ENCODE results near the gene PARK7.
"Not testable (repeated sequence)": the region's sequence is repeated elsewhere in the genome, so short reads cannot be mapped to it uniquely, and the experiment has no call there.

Gene PARK7

GRCh38 chr1:7962014-7962335 lies 464 bp downstream of the PARK7 start:
- no peaks in the 10 kb centered on the region for H3K9me3 ChIP-seq (ENCODE audit: control insufficient read depth, insufficient read depth, low read length)
- peak overlapping the region; percentile 94 for H3K4me3 ChIP-seq (ENCODE audit: low read length)
- TF ChIP-seq CTCF (IDR thresholded peaks at IDR 0.05; ENCODE audit: low read depth, low read length, poor library complexity, severe bottlenecking) = no peak
- no peak for TF ChIP-seq EZH2phosphoT487 (IDR thresholded peaks at IDR 0.05; ENCODE audit: borderline replicate concordance, low read length)
- peak overlapping the region; percentile 55 for H3K27ac ChIP-seq (ENCODE audit: low read depth, low read length)
- peaks cover 49% of the 10 kb centered on the region for H3K36me3 ChIP-seq (ENCODE audit: control insufficient read depth, low read length)
- peaks cover 68% of the 10 kb centered on the region for H3K79me2 ChIP-seq (ENCODE audit: control insufficient read depth, low read length)
- no peaks in the 10 kb centered on the region for H3K9me2 ChIP-seq (replicated peaks; ENCODE audit: control insufficient read depth, low read length)
- no peaks in the 10 kb centered on the region for H3F3A ChIP-seq (ENCODE audit: control insufficient read depth, insufficient read depth)
- peak overlapping the region; percentile 66 for H3K4me2 ChIP-seq (ENCODE audit: low read length)
- no peaks in the 10 kb centered on the region for H3K27me3 ChIP-seq (ENCODE audit: control insufficient read depth, low read length)
- H3K4me1 ChIP-seq (ENCODE audit: control insufficient read depth, low read length) = peaks cover 27% of the 10 kb centered on the region
- no peaks in the 10 kb centered on the region; the same call in 1 of the 2 replicates for H4K20me1 ChIP-seq (ENCODE audit: control insufficient read depth, insufficient read depth, low read depth, low read length)

GRCh38 chr1:7962636-7963377 lies 1.3 kb downstream of the PARK7 start:
- Histone ChIP-seq H3K4me1 (ENCODE audit: control insufficient read depth, low read length) (peaks cover 33% of the 10 kb centered on the region), H3K9me3 (ENCODE audit: control insufficient read depth, insufficient read depth, low read length) (no peaks in the 10 kb centered on the region), H3K79me2 (ENCODE audit: control insufficient read depth, low read length) (peaks cover 76% of the 10 kb centered on the region), H3K27ac (ENCODE audit: low read depth, low read length) (0 out of 2 replicates have a peak overlapping the region, but pooled peaks have one; percentile 55), H3K36me3 (ENCODE audit: control insufficient read depth, low read length) (peaks cover 57% of the 10 kb centered on the region), H3K9me2 (replicated peaks; ENCODE audit: control insufficient read depth, low read length) (no peaks in the 10 kb centered on the region), H3F3A (ENCODE audit: control insufficient read depth, insufficient read depth) (no peaks in the 10 kb centered on the region), H3K27me3 (ENCODE audit: control insufficient read depth, low read length) (no peaks in the 10 kb centered on the region), H4K20me1 (ENCODE audit: control insufficient read depth, insufficient read depth, low read depth, low read length) (no peaks in the 10 kb centered on the region; the same call in 1 of the 2 replicates), H3K4me3 (ENCODE audit: low read length) (peak overlapping the region; percentile 94), H3K4me2 (ENCODE audit: low read length) (peak overlapping the region; percentile 66)
- TF ChIP-seq EZH2phosphoT487 (IDR thresholded peaks at IDR 0.05; ENCODE audit: borderline replicate concordance, low read length) (no peak), CTCF (IDR thresholded peaks at IDR 0.05; ENCODE audit: low read depth, low read length, poor library complexity, severe bottlenecking) (no peak)

- H3K9me2 ChIP-seq (replicated peaks; ENCODE audit: control insufficient read depth, low read length); H4K20me1 ChIP-seq (ENCODE audit: control insufficient read depth, insufficient read depth, low read depth, low read length); H3K9me3 ChIP-seq (ENCODE audit: control insufficient read depth, insufficient read depth, low read length); H3K27ac ChIP-seq (ENCODE audit: low read depth, low read length); H3K27me3 ChIP-seq (ENCODE audit: control insufficient read depth, low read length); H3F3A ChIP-seq (ENCODE audit: control insufficient read depth, insufficient read depth); H3K4me3 ChIP-seq (ENCODE audit: low read length): not testable (repeated sequence)
- Histone ChIP-seq H3K4me2 (ENCODE audit: low read length) (peak overlapping the region; percentile 66; the same call in 1 of the 2 replicates), H3K4me1 (ENCODE audit: control insufficient read depth, low read length) (peaks cover 33% of the 10 kb centered on the region), H3K79me2 (ENCODE audit: control insufficient read depth, low read length) (peaks cover 80% of the 10 kb centered on the region), H3K36me3 (ENCODE audit: control insufficient read depth, low read length) (peaks cover 60% of the 10 kb centered on the region)
These were observed 1.8 kb downstream of the PARK7 start for GRCh38 chr1:7963378-7963730.

GRCh38 chr1:7963841-7964240 lies 2.3 kb downstream of the PARK7 start:
- H3K4me3 ChIP-seq (ENCODE audit: low read length); H3F3A ChIP-seq (ENCODE audit: control insufficient read depth, insufficient read depth); H3K9me2 ChIP-seq (replicated peaks; ENCODE audit: control insufficient read depth, low read length); H4K20me1 ChIP-seq (ENCODE audit: control insufficient read depth, insufficient read depth, low read depth, low read length); H3K9me3 ChIP-seq (ENCODE audit: control insufficient read depth, insufficient read depth, low read length); H3K27ac ChIP-seq (ENCODE audit: low read depth, low read length); H3K4me2 ChIP-seq (ENCODE audit: low read length); H3K27me3 ChIP-seq (ENCODE audit: control insufficient read depth, low read length): not testable (repeated sequence)
- Histone ChIP-seq H3K4me1 (ENCODE audit: control insufficient read depth, low read length) (peaks cover 33% of the 10 kb centered on the region), H3K79me2 (ENCODE audit: control insufficient read depth, low read length) (peaks cover 84% of the 10 kb centered on the region), H3K36me3 (ENCODE audit: control insufficient read depth, low read length) (peaks cover 65% of the 10 kb centered on the region)

All from DOHH2 (cell line).